SK-N-SH (cell line): ENCODE results near the gene IMMP1L. TPM values are rescaled to one million over a fixed set of nuclear protein-coding genes. Genes with fewer than 3 reads are reported as not detected.

ENCODE experiments used
- CTCF ChIA-PET: fragments of 300-600, 350-600 bp; formaldehyde crosslinking; extraction: SDS; loops from one replicate; lab custom pipeline; 2021; lab: Yijun Ruan, JAX
- POLR2A ChIA-PET: fragments of 350-600 bp; sonication (Branson Sonifier 250); formaldehyde crosslinking; extraction: SDS; loops from one replicate; lab custom pipeline; 2020; ENCODE audit warnings: antibody characterized with exemption, inconsistent platforms; lab: Yijun Ruan, JAX
- DNase-seq: peaks from one replicate; pipeline ENCODE4 v3.0.0; 2012
- H2AFZ ChIP-seq: fragments of 200-600 bp; sonication (generic); 2 replicates; pipeline ENCODE4 v1.8.1; 2016; ENCODE audit warnings: antibody characterized with exemption, mild to moderate bottlenecking, low read depth
- H3F3A ChIP-seq: fragments of 200-600 bp; sonication (generic); replicated peaks from 2 replicates; pipeline ENCODE3; 2016; ENCODE audit warnings: antibody characterized with exemption, mild to moderate bottlenecking; ENCODE audit not compliant: insufficient read depth
- H3K27ac ChIP-seq, 2 experiments: fragments of 200-500 bp in 1 of 2; fragments of 200-600 bp in 1 of 2; sonication (Bioruptor generic) in 1 of 2; sonication (generic), shearing (Covaris generic) in 1 of 2; 2 replicates each; pipeline versions ENCODE4 v1.5.1 to v1.6.1; 2014 to 2016; ENCODE audit warnings: low read depth in 2 of 2, inconsistent platforms in 1 of 2, low read length in 1 of 2, mild to moderate bottlenecking in 1 of 2, mixed read lengths in 1 of 2
- H3K27me3 ChIP-seq: fragments of 200-600 bp; sonication (generic), shearing (Covaris generic); 2 replicates; pipeline ENCODE4 v1.6.1; 2016; ENCODE audit warnings: mixed run types; ENCODE audit not compliant: insufficient read depth
- H3K36me3 ChIP-seq, 2 experiments: fragments of 200-500 bp in 1 of 2; fragments of 200-600 bp in 1 of 2; sonication (Bioruptor generic) in 1 of 2; sonication (generic) in 1 of 2; replicated peaks in 1 of 2; 2 replicates each; pipeline versions ENCODE3 to v1.5.1; 2014 to 2016; ENCODE audit warnings: low read length in 1 of 2, mild to moderate bottlenecking in 1 of 2; ENCODE audit not compliant: insufficient read depth in 2 of 2, control insufficient read depth in 1 of 2
- H3K4me1 ChIP-seq, 2 experiments: fragments of 200-500 bp in 1 of 2; fragments of 200-600 bp in 1 of 2; sonication (Bioruptor generic) in 1 of 2; sonication (generic), shearing (Covaris generic) in 1 of 2; 2 replicates each; pipeline versions ENCODE4 v1.5.1 to v1.6.1; 2014 to 2016; ENCODE audit warnings: low read depth in 1 of 2, low read length in 1 of 2, mixed run types in 1 of 2; ENCODE audit not compliant: insufficient read depth in 2 of 2, control insufficient read depth in 1 of 2
- H3K4me2 ChIP-seq: fragments of 200-600 bp; sonication (generic), shearing (Covaris generic); 2 replicates; pipeline ENCODE4 v1.6.1; 2017; ENCODE audit warnings: mixed run types
- H3K4me3 ChIP-seq, 2 experiments: fragments of 200-500 bp in 1 of 2; fragments of 200-600 bp in 1 of 2; sonication (Bioruptor generic) in 1 of 2; sonication (generic), shearing (Covaris generic) in 1 of 2; 2 replicates each; pipeline versions ENCODE4 v1.5.1 to v1.8.1; 2014 to 2016; ENCODE audit warnings: low read depth in 2 of 2, inconsistent platforms in 1 of 2, low read length in 1 of 2, mild to moderate bottlenecking in 1 of 2, mixed read lengths in 1 of 2, moderate library complexity in 1 of 2
- H3K79me2 ChIP-seq: fragments of 200-600 bp; sonication (generic); 2 replicates; pipeline ENCODE4 v1.8.1; 2017; ENCODE audit warnings: mild to moderate bottlenecking; ENCODE audit not compliant: insufficient read depth
- H3K9ac ChIP-seq: fragments of 200-600 bp; sonication (generic); 2 replicates; pipeline ENCODE4 v1.6.1; 2017; ENCODE audit warnings: mixed run types
- H3K9me2 ChIP-seq: fragments of 200-600 bp; sonication (generic); 2 replicates; pipeline ENCODE4 v1.6.1; 2017; ENCODE audit warnings: mixed run types
- H3K9me3 ChIP-seq: fragments of 200-600 bp; sonication (generic); 2 replicates; pipeline ENCODE4 v1.6.1; 2017; ENCODE audit warnings: mixed run types, mild to moderate bottlenecking, moderate library complexity
- H4K20me1 ChIP-seq: fragments of 200-600 bp; sonication (generic); 2 replicates; pipeline ENCODE4 v1.6.1; 2017; ENCODE audit warnings: mild to moderate bottlenecking, mixed run types; ENCODE audit not compliant: insufficient read depth
- CTCF ChIP-seq: fragments of 200-600 bp; sonication (generic); IDR thresholded peaks from 2 replicates; pipeline ENCODE4 v1.6.1; 2017; ENCODE audit warnings: antibody characterized with exemption, mild to moderate bottlenecking, moderate library complexity
- ELF1 ChIP-seq: IDR thresholded peaks from 2 replicates; pipeline ENCODE4 v1.4.0; 2012
- EP300 ChIP-seq, 2 experiments: IDR thresholded peaks; 2 replicates each; pipeline versions ENCODE4 v1.4.0 to v1.6.1; 2012; ENCODE audit warnings: borderline replicate concordance in 1 of 2, low read depth in 1 of 2, low read length in 1 of 2
- FOXM1 ChIP-seq: IDR thresholded peaks from 2 replicates; pipeline ENCODE4 v1.4.0; 2012; ENCODE audit warnings: low read depth, mild to moderate bottlenecking
- GATA2 ChIP-seq: sonication (generic); formaldehyde crosslinking; IDR thresholded peaks from 2 replicates; pipeline ENCODE4 v1.5.0; 2020; ENCODE audit warnings: mild to moderate bottlenecking, missing genetic modification reagents
- IRF3 ChIP-seq: fragments of 150-350 bp; IDR thresholded peaks from 2 replicates; pipeline ENCODE4 v1.6.1; 2016; ENCODE audit warnings: mild to moderate bottlenecking, low read depth, low read length
- JUND ChIP-seq: IDR thresholded peaks from 2 replicates; pipeline ENCODE4 v1.4.0; 2012
- MEF2A ChIP-seq: IDR thresholded peaks from 2 replicates; pipeline ENCODE4 v1.4.0; 2012; ENCODE audit warnings: low read depth, borderline replicate concordance
- MXI1 ChIP-seq: IDR thresholded peaks from 2 replicates; pipeline ENCODE4 v1.6.1; 2012; ENCODE audit warnings: mild to moderate bottlenecking, low read depth, low read length, improper control_type of control experiment
- NFIC ChIP-seq: IDR thresholded peaks from 2 replicates; pipeline ENCODE4 v1.4.0; 2012; ENCODE audit warnings: borderline replicate concordance
- POLR2AphosphoS5 ChIP-seq: IDR thresholded peaks from 2 replicates; pipeline ENCODE4 v1.6.1; 2012; ENCODE audit warnings: low read depth, low read length
- RAD21 ChIP-seq: IDR thresholded peaks from 2 replicates; pipeline ENCODE4 v1.6.1; 2012; ENCODE audit warnings: mild to moderate bottlenecking, low read length
- RCOR1 ChIP-seq: fragments of 150-350 bp; IDR thresholded peaks from 2 replicates; pipeline ENCODE4 v1.6.1; 2017; ENCODE audit warnings: antibody characterized with exemption, low read length
- RFX5 ChIP-seq: IDR thresholded peaks from 2 replicates; pipeline ENCODE4 v1.6.1; 2012; ENCODE audit warnings: mild to moderate bottlenecking, improper control_type of control experiment, low read length
- RXRA ChIP-seq: IDR thresholded peaks from 2 replicates; pipeline ENCODE4 v1.4.0; 2012; ENCODE audit warnings: low read depth, mild to moderate bottlenecking, borderline replicate concordance
- TAF1 ChIP-seq: IDR thresholded peaks from 2 replicates; pipeline ENCODE4 v1.6.1; 2012; ENCODE audit warnings: low read depth, mild to moderate bottlenecking, low read length, moderate library complexity, borderline replicate concordance
- TCF12 ChIP-seq: IDR thresholded peaks from 2 replicates; pipeline ENCODE4 v1.4.0; 2012
- USF1 ChIP-seq: IDR thresholded peaks from 2 replicates; pipeline ENCODE4 v1.4.0; 2012; ENCODE audit warnings: low read depth, borderline replicate concordance
- USF2 ChIP-seq: fragments of 150-350 bp; IDR thresholded peaks from 2 replicates; pipeline ENCODE4 v1.6.1; 2017; ENCODE audit warnings: antibody characterized with exemption, low read length, low read depth, borderline replicate concordance
- YY1 ChIP-seq: IDR thresholded peaks from 2 replicates; pipeline ENCODE4 v1.4.0; 2012; ENCODE audit warnings: low read depth, mild to moderate bottlenecking
- ZBTB33 ChIP-seq: IDR thresholded peaks from 2 replicates; pipeline ENCODE4 v1.4.0; 2012; ENCODE audit warnings: low read depth, borderline replicate concordance
- WGBS: methylation state at CpG from one replicate; pipeline ENCODE4 v1.1.6; 2017; ENCODE audit warnings: low lambda C conversion rate; 5-methylcytosine and 5-hydroxymethylcytosine counted together
- polyA plus RNA-seq, 3 experiments: library from polyadenylated mRNA; depleted of rRNA; stranded (reverse); fragments of >200 nt; gene quantifications; 2 replicates each; pipeline ENCODE4 v1.2.3, GENCODE V29; 2012

IMMP1L gene
- polyA plus RNA-seq, 1 of the 3 experiments (the other 2 are of a cell fraction) = 40.9 TPM

GRCh38 chr11:31450841-31451240, 58.6 kb downstream of the IMMP1L start (continued):
- TF ChIP-seq RAD21 = no peak
- TF ChIP-seq FOXM1 = no peak
- no peak for TF ChIP-seq RCOR1

GRCh38 chr11:31449040-31449439, 60.4 kb downstream of the IMMP1L start:
- H3K4me3 ChIP-seq = no peak overlapping the region
- no peak for TF ChIP-seq TCF12
- no peak for TF ChIP-seq RFX5
- TF ChIP-seq EP300 (IDR thresholded peaks at IDR 0.05; ENCODE audit: borderline replicate concordance in 1 of 2, low read depth in 1 of 2, low read length in 1 of 2) = no peak
- no peak for TF ChIP-seq RAD21
- TF ChIP-seq NFIC = no peak
- TF ChIP-seq POLR2AphosphoS5 = no peak
- TF ChIP-seq ELF1 = no peak
- TF ChIP-seq JUND = no peak
- no peak for TF ChIP-seq GATA2 (CRISPR knock-in tag)
- TF ChIP-seq MXI1 = no peak
- TF ChIP-seq USF1 = no peak
- TF ChIP-seq CTCF = no peak
- no peak for TF ChIP-seq MEF2A
- TF ChIP-seq USF2 = no peak
- TF ChIP-seq RXRA = no peak
- no peak for TF ChIP-seq IRF3
- TF ChIP-seq YY1 = no peak
- TF ChIP-seq ZBTB33 = no peak
- no peak for TF ChIP-seq TAF1
- TF ChIP-seq, all 33 proteins: peak for 0
- no peaks in the 10 kb centered on the region for H3K4me1 ChIP-seq
- peaks cover 10% of the 10 kb centered on the region for H3F3A ChIP-seq
- no peaks in the 10 kb centered on the region for H3K9me2 ChIP-seq
- H3K4me2 ChIP-seq = no peak overlapping the region
- 76% methylated on average over 2 of the region's 2 CpGs for WGBS
- H3K36me3 ChIP-seq = peaks cover 0 to 11% of the 10 kb centered on the region in 2 experiments
- no peak overlapping the region for H3K9ac ChIP-seq
- H3K27me3 ChIP-seq = no peaks in the 10 kb centered on the region
- no peaks in the 10 kb centered on the region for H3K79me2 ChIP-seq
- no peak for DNase-seq
- no peaks in the 10 kb centered on the region for H3K9me3 ChIP-seq
- H4K20me1 ChIP-seq = no peaks in the 10 kb centered on the region
- H3K27ac ChIP-seq = no peak overlapping the region
- CTCF ChIA-PET = no interaction called here
- no peak overlapping the region for H2AFZ ChIP-seq
- POLR2A ChIA-PET = no interaction called here
